GM06990 (cell line): ENCODE measurements around the gene MRGPRF.

Experiments
- DNase-seq: peaks from one replicate; pipeline ENCODE4 v3.0.0-alpha.2; 2011; ENCODE audit not compliant: insufficient read length; ENCODE audit errors: extremely low read depth
- H3K27me3 ChIP-seq: replicated peaks from 2 replicates; pipeline ENCODE4 v1.6.0; 2011; ENCODE audit warnings: low read length; ENCODE audit not compliant: control insufficient read depth, insufficient read depth
- H3K36me3 ChIP-seq: 2 replicates; pipeline ENCODE4 v1.5.1; 2011; ENCODE audit warnings: low read length; ENCODE audit not compliant: control insufficient read depth, insufficient read depth
- H3K4me3 ChIP-seq: replicated peaks from 2 replicates; pipeline ENCODE4 v1.5.1; 2011; ENCODE audit warnings: low read depth, mild to moderate bottlenecking, control low read depth, low read length
- CTCF ChIP-seq: IDR thresholded peaks from 2 replicates; pipeline ENCODE4 v1.5.1; 2011; ENCODE audit warnings: low read length, control low read depth, mild to moderate bottlenecking, inconsistent platforms; ENCODE audit not compliant: insufficient read depth, poor library complexity, severe bottlenecking

The MRGPRF gene

GRCh38 chr11:69051381-69052342 lies 38.6 kb upstream of the MRGPRF start:
- TF ChIP-seq CTCF: no peak
- Histone ChIP-seq H3K36me3 (no peaks in the 10 kb centered on the region), H3K27me3 (no peaks in the 10 kb centered on the region), H3K4me3 (no peak overlapping the region)
- peak; percentile 65 for DNase-seq

- H3K36me3 ChIP-seq: no peaks in the 10 kb centered on the region
- no peaks in the 10 kb centered on the region for H3K27me3 ChIP-seq
- TF ChIP-seq CTCF: no peak
- no peak overlapping the region for H3K4me3 ChIP-seq
- no peak for DNase-seq
These were observed 37.7 kb upstream of the MRGPRF start for GRCh38 chr11:69050592-69051380.

GRCh38 chr11:69049490-69049867 lies 36.4 kb upstream of the MRGPRF start:
- no peak for DNase-seq
- H3K27me3 ChIP-seq: no peaks in the 10 kb centered on the region
- TF ChIP-seq CTCF: no peak

GRCh38 chr11:69048694-69049489 lies 35.8 kb upstream of the MRGPRF start, which contains the start of gene TPCN2:
Gene TPCN2, plus strand, starts transcription at chr11:69048932. Its CDS starts 66 bp downstream, at chr11:69048998.
- no peak for TF ChIP-seq CTCF
- H3K36me3 ChIP-seq: no peaks in the 10 kb centered on the region
- peak; percentile 96 for DNase-seq

More at GRCh38 chr11:69049490-69049867, 36.4 kb upstream of the MRGPRF start:
- Histone ChIP-seq H3K4me3 (peak overlapping the region; percentile 91), H3K36me3 (no peaks in the 10 kb centered on the region)

GRCh38 chr11:69048031-69048693 lies 35.1 kb upstream of the MRGPRF start:
- no peaks in the 10 kb centered on the region for H3K27me3 ChIP-seq
- H3K36me3 ChIP-seq: no peaks in the 10 kb centered on the region
- no peak for TF ChIP-seq CTCF
- DNase-seq: no peak
- peak overlapping the region; percentile 20 for H3K4me3 ChIP-seq

More at GRCh38 chr11:69048694-69049489, 35.8 kb upstream of the MRGPRF start, which contains the start of gene TPCN2:
- no peaks in the 10 kb centered on the region for H3K27me3 ChIP-seq
- peak within 1 kb of the TSS; percentile 91 for H3K4me3 ChIP-seq
